NCI-H146 (cell line): Measurements from ENCODE around the gene ZNF335.
"Not testable (repeated sequence)": the region's sequence is repeated elsewhere in the genome, so short reads cannot be mapped to it uniquely, and the experiment has no call there.

ENCODE experiments used
- DNase-seq: peaks from one replicate; lab custom pipeline; 2025; lab: John Stamatoyannopoulos, UW

Gene ZNF335

GRCh38 chr20:45934046-45934585 lies 37.9 kb downstream of the ZNF335 start:
- peak; percentile 86 for DNase-seq

- peak; percentile 99 for DNase-seq
These were observed 38.5 kb downstream of the ZNF335 start for GRCh38 chr20:45933266-45934045.

- not testable (repeated sequence) for DNase-seq
These were observed 40.3 kb downstream of the ZNF335 start for GRCh38 chr20:45931680-45932079.

GRCh38 chr20:45927071-45927878 lies 44.7 kb downstream of the ZNF335 start:
- DNase-seq: no peak

- DNase-seq: no peak
These were observed 45.3 kb downstream of the ZNF335 start for GRCh38 chr20:45926731-45927070.

GRCh38 chr20:45925821-45926506 lies 46.0 kb downstream of the ZNF335 start:
- DNase-seq: no peak

GRCh38 chr20:45924391-45925261 lies 47.4 kb downstream of the ZNF335 start:
- DNase-seq: no peak

- no peak for DNase-seq
These were observed 50.4 kb downstream of the ZNF335 start for GRCh38 chr20:45921337-45922189.

GRCh38 chr20:45920462-45921336 lies 51.3 kb downstream of the ZNF335 start:
- DNase-seq: no peak

- DNase-seq: peak; percentile 55
These were observed 52.2 kb downstream of the ZNF335 start for GRCh38 chr20:45919542-45920399.

GRCh38 chr20:45918779-45919537 lies 53.0 kb downstream of the ZNF335 start:
- DNase-seq: no peak

GRCh38 chr20:45918182-45918737 lies 53.7 kb downstream of the ZNF335 start:
- no peak for DNase-seq

GRCh38 chr20:45917790-45918141 lies 54.2 kb downstream of the ZNF335 start:
- DNase-seq: no peak

- no peak for DNase-seq
These were observed 58.9 kb downstream of the ZNF335 start for GRCh38 chr20:45913116-45913515.

GRCh38 chr20:45912344-45912682 lies 59.7 kb downstream of the ZNF335 start:
- no peak for DNase-seq

- peak; percentile 52 for DNase-seq
These were observed 60.3 kb downstream of the ZNF335 start, which contains the start of gene PLTP for GRCh38 chr20:45911486-45912343. TSS of gene PLTP (minus strand) at chr20:45912155. CDS start at chr20:45911452, 703 bp downstream.
